ENCODE results near the gene C2CD3. TPM values are rescaled to one million over a fixed set of nuclear protein-coding genes. Genes with fewer than 3 reads are reported as not detected.

The C2CD3 gene
- total and polyA plus RNA-seq, 9 of the 15 experiments (the other 6 are each of a cell fraction or from before 2014, with no cell fraction given): 4.4 to 20.2 (median 15.4) TPM

- TF ChIP-seq KLF13 (tag; IDR thresholded peaks at IDR 0.05; ENCODE audit: borderline replicate concordance, low read depth) (no peak), ZNF134 (CRISPR knock-in tag; conservative IDR thresholded peaks at IDR 0.05) (no peak), NFXL1 (CRISPR knock-in tag; IDR thresholded peaks at IDR 0.05) (no peak), FOXP1 (CRISPR knock-in tag; IDR thresholded peaks at IDR 0.05) (0 out of 2 replicates have a peak, but pooled peaks have one; percentile 1), TAF9B (IDR thresholded peaks at IDR 0.05; ENCODE audit: partially characterized antibody) (peak; percentile 16), CHD2 (IDR thresholded peaks at IDR 0.05; ENCODE audit: low read depth, low read length) (no peak), ZNF175 (CRISPR knock-in tag; IDR thresholded peaks at IDR 0.05; ENCODE audit: low read depth) (0 out of 2 replicates have a peak, but pooled peaks have one; percentile 11), ZBTB40 (IDR thresholded peaks at IDR 0.05) (no peak), ZBTB40 (CRISPR knock-in tag; IDR thresholded peaks at IDR 0.05) (no peak), MCM2 (IDR thresholded peaks at IDR 0.05; ENCODE audit: low read depth) (no peak), EGR1 (conservative IDR thresholded peaks at IDR 0.05) (no peak), ZBTB34 (CRISPR knock-in tag; IDR thresholded peaks at IDR 0.05) (no peak), SMARCC2 (IDR thresholded peaks at IDR 0.05; ENCODE audit: low read depth) (peak; percentile 65), HOXB6 (CRISPR knock-in tag; IDR thresholded peaks at IDR 0.05; ENCODE audit: borderline replicate concordance) (no peak), NFRKB (IDR thresholded peaks at IDR 0.05; ENCODE audit: low read depth) (0 out of 2 replicates have a peak, but pooled peaks have one; percentile 54), ZNF586 (CRISPR knock-in tag; conservative IDR thresholded peaks at IDR 0.05) (no peak), ILK (tag; IDR thresholded peaks at IDR 0.05; ENCODE audit: borderline replicate concordance, low read depth) (no peak), FOXA1 (IDR thresholded peaks at IDR 0.05; ENCODE audit: borderline replicate concordance) (no peak), ZNF431 (CRISPR knock-in tag; IDR thresholded peaks at IDR 0.05) (no peak), POLR3G (IDR thresholded peaks at IDR 0.05; ENCODE audit: extremely low read depth, insufficient read length, insufficient replicate concordance) (no peak), NR2C2 (CRISPR knock-in tag; IDR thresholded peaks at IDR 0.05) (no peak), NR2C2 (tag; IDR thresholded peaks at IDR 0.05) (no peak)
Observed at GRCh38 chr11:74171630-74171968, 797 bp upstream of the C2CD3 start (continued).
